Body of pancreas (tissue), 4 donors: ENCODE results near the gene MACF1.

Experiments used
- POLR2A ChIP-seq, 3 donors: fragments of 450-650 bp; IDR thresholded peaks; one replicate each; pipeline ENCODE4 v1.6.1; 2016; ENCODE audit warnings: antibody characterized with exemption in 3 of 3, mild to moderate bottlenecking in 2 of 3
- TF ChIP-seq, protein P1 (sequence below), 7 experiments: fragments of 450-650 bp in 4 of 7; fragments of 200-600 bp in 3 of 7; sonication (generic) in 3 of 7; IDR thresholded peaks; one replicate each; pipeline ENCODE4 v1.5.1; 2016 to 2019; ENCODE audit warnings: antibody characterized with exemption in 7 of 7

DNA sequence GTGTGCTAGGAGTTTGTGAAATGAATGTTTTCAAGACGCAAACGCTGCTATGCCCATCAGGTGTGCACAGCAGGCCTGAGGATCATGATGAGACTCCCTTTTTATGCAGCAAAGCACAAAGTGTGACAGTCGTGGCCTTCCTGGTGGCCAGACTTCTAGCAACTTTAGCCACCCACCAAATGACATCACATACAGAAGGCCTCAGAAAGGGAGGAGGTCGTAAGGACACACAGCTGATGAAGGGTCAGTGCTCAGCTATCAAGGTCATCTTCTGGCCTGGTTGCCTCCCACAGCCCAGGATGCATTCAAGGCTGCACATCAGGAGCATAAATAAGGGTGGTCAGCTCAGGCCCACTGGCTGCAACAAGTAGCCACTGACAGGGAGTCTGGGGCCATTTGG lies 323.6 kb downstream of the MACF1 start:
- no peak for TF ChIP-seq POLR2A (IDR thresholded peaks at IDR 0.05)
- TF ChIP-seq, protein P1, sequence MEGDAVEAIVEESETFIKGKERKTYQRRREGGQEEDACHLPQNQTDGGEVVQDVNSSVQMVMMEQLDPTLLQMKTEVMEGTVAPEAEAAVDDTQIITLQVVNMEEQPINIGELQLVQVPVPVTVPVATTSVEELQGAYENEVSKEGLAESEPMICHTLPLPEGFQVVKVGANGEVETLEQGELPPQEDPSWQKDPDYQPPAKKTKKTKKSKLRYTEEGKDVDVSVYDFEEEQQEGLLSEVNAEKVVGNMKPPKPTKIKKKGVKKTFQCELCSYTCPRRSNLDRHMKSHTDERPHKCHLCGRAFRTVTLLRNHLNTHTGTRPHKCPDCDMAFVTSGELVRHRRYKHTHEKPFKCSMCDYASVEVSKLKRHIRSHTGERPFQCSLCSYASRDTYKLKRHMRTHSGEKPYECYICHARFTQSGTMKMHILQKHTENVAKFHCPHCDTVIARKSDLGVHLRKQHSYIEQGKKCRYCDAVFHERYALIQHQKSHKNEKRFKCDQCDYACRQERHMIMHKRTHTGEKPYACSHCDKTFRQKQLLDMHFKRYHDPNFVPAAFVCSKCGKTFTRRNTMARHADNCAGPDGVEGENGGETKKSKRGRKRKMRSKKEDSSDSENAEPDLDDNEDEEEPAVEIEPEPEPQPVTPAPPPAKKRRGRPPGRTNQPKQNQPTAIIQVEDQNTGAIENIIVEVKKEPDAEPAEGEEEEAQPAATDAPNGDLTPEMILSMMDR (IDR thresholded peaks at IDR 0.05) = no peak
